Lower lobe of right lung (tissue), 2 donors: ENCODE results near the gene LGALS16. TPM values are rescaled to one million over a fixed set of nuclear protein-coding genes. Genes with fewer than 3 reads are reported as not detected.

Experiments used
- ATAC-seq, 2 donors: fragments of 200-7000 bp; cut with Tn5 transposase; one replicate each; pipeline ENCODE4 v1.9.1; 2020 to 2022; ENCODE audit warnings: mild to moderate bottlenecking in 2 of 2, moderate library complexity in 2 of 2
- DNase-seq: peaks from one replicate; pipeline ENCODE4 v3.0.0-alpha.2; 2020
- H3K27ac ChIP-seq: fragments of 200-600 bp; one replicate; pipeline ENCODE4 v1.8.0; 2022
- H3K27me3 ChIP-seq: fragments of 200-600 bp; one replicate; pipeline ENCODE4 v1.8.0; 2022; ENCODE audit warnings: low read depth
- H3K36me3 ChIP-seq: fragments of 200-600 bp; one replicate; pipeline ENCODE4 v1.8.0; 2022; ENCODE audit warnings: mild to moderate bottlenecking
- H3K4me1 ChIP-seq: fragments of 200-600 bp; one replicate; pipeline ENCODE4 v1.8.0; 2022
- H3K4me3 ChIP-seq: fragments of 200-600 bp; one replicate; pipeline ENCODE4 v1.8.0; 2022; ENCODE audit warnings: mild to moderate bottlenecking
- H3K9me3 ChIP-seq: fragments of 200-600 bp; one replicate; pipeline ENCODE4 v1.8.0; 2022
- CTCF ChIP-seq: fragments of 200-600 bp; IDR thresholded peaks from one replicate; pipeline ENCODE4 v1.8.0; 2022; ENCODE audit warnings: antibody characterized with exemption, mild to moderate bottlenecking
- intact Hi-C: fragments of 100-400 bp; cut with DNase I; formaldehyde crosslinking; loops from one replicate; pipeline ENCODE4 v1.11.0; 2022
- total RNA-seq: library from RNA; stranded (reverse); fragmentation: NEBNext Ultra II Directional; extraction: Animal tissue kit (Norgen Biotek cat#: 25700); gene quantifications from one replicate; pipeline ENCODE4 v1.2.1, GENCODE V29; 2021
- donor health status: DM: no; HTN: yes; CAD: no; lungs with severe emphysema.

LGALS16 gene
- total RNA-seq, 1 donor from 2014 or later, result not detected

DNA sequence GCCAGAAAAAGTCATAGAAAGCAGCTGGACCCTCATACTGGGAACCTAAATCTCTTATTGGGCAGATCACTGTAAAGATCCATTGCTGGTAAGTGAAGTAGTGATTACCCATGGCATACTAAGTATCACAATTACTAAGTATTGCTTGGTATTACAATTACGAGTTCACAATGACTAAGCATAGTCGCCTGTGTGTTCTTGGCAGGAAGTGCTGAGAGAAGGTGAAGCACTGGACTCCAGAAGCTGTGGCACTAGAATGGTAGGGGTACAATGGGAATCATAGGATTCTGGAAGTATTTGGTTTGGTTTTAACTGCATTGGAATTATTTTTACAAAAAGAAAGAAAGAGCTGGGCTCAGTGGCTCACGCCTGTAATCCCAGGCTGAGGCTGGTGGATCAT, 20.3 kb downstream of the LGALS16 start:
- Histone ChIP-seq H3K4me3 (no peak overlapping the region), H3K4me1 (peaks cover 24% of the 10 kb centered on the region), H3K27ac (no peak overlapping the region), H3K9me3 (no peaks in the 10 kb centered on the region), H3K36me3 (no peaks in the 10 kb centered on the region), H3K27me3 (no peaks in the 10 kb centered on the region)
- intact Hi-C loops, result loop anchor here (10.0 kb wide), 1 partner anchor 121 kb away; no protein-coding TSS in a partner anchor
- DNase-seq (no peak), ATAC-seq (no peak)
- TF ChIP-seq CTCF, result no peak

- ATAC-seq, result peak; percentile 92 to 93
- TF ChIP-seq CTCF, result no peak
- Histone ChIP-seq H3K4me3 (no peak overlapping the region), H3K27me3 (no peaks in the 10 kb centered on the region), H3K36me3 (no peaks in the 10 kb centered on the region), H3K27ac (peak overlapping the region; percentile 25), H3K9me3 (no peaks in the 10 kb centered on the region), H3K4me1 (peaks cover 24% of the 10 kb centered on the region)
- DNase-seq, result peak; percentile 54
- intact Hi-C loops, result loop anchor here (10.0 kb wide), 1 partner anchor 123 kb away; no protein-coding TSS in a partner anchor
These were observed 22.5 kb downstream of the LGALS16 start for GRCh38 chr19:39677961-39678889.

- Histone ChIP-seq H3K27me3 (no peaks in the 10 kb centered on the region), H3K27ac (peak overlapping the region; percentile 25), H3K4me3 (no peak overlapping the region), H3K4me1 (peaks cover 24% of the 10 kb centered on the region), H3K36me3 (no peaks in the 10 kb centered on the region), H3K9me3 (no peaks in the 10 kb centered on the region)
- intact Hi-C loops, result loop anchor here (10.0 kb wide), 1 partner anchor 124 kb away; no protein-coding TSS in a partner anchor
- DNase-seq, result no peak
- peak; percentile 20 to 45 for ATAC-seq
- no peak for TF ChIP-seq CTCF
These were observed 23.5 kb downstream of the LGALS16 start for GRCh38 chr19:39679056-39679790.

- H3K27me3 ChIP-seq, result no peaks in the 10 kb centered on the region
- H3K27ac ChIP-seq, result no peak overlapping the region
- intact Hi-C loops, result loop anchor here (10.0 kb wide), 1 partner anchor 125 kb away; no protein-coding TSS in a partner anchor
- H3K4me3 ChIP-seq, result no peak overlapping the region
- no peaks in the 10 kb centered on the region for H3K9me3 ChIP-seq
- peaks cover 24% of the 10 kb centered on the region for H3K4me1 ChIP-seq
- no peak for TF ChIP-seq CTCF
- H3K36me3 ChIP-seq, result no peaks in the 10 kb centered on the region
- ATAC-seq (no peak), DNase-seq (no peak)
These were observed 24.1 kb downstream of the LGALS16 start for GRCh38 chr19:39679791-39680168.

DNA sequence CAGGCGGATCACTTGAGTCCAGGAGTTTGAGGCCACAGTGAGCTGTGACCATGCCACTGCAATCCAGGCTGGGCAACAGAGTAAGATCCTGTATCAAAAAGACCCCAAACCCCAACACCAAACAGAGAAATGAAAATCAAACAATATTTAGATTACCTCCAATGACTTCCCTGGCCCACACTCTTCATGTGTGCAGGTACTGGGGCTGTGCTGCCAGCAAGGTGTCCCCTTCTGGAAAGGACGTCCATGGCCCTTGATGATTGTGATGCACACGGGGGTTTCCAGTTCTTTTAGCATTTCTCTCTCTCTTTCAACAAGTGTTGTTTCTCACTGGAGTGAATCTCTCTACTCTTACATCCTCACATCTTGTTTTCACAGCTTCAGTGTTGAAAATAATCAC, 24.9 kb downstream of the LGALS16 start:
- ATAC-seq (no peak), DNase-seq (no peak)
- H3K36me3 ChIP-seq, result no peaks in the 10 kb centered on the region
- no peaks in the 10 kb centered on the region for H3K9me3 ChIP-seq
- intact Hi-C loops, result no loop called here
- TF ChIP-seq CTCF, result no peak
- peaks cover 5% of the 10 kb centered on the region for H3K27me3 ChIP-seq
- peaks cover 24% of the 10 kb centered on the region for H3K4me1 ChIP-seq
- no peak overlapping the region for H3K27ac ChIP-seq
- no peak overlapping the region for H3K4me3 ChIP-seq
